Measurements from ENCODE around the gene POLR1B.
A peak's percentile ranks its signal among the peaks of the same experiment; 100 is the strongest.

The POLR1B gene

GRCh38 chr2:112542123-112542983 is at the start of gene POLR1B:
Gene POLR1B, plus strand, starts transcription at chr2:112542465. Its CDS starts 30 bp downstream, at chr2:112542495.
- peak within 1 kb of the TSS; percentile 87 for H3K4me2 ChIP-seq (ENCODE audit: low read depth, low read length, poor library complexity, severe bottlenecking)
- no peak for TF ChIP-seq EZH2phosphoT487 (conservative IDR thresholded peaks at IDR 0.05; ENCODE audit: low read length)
- no peak for TF ChIP-seq CTCF (IDR thresholded peaks at IDR 0.05; ENCODE audit: insufficient read depth, low read length, poor library complexity, severe bottlenecking)
- H3K27ac ChIP-seq (ENCODE audit: low read depth, low read length): peak within 1 kb of the TSS; percentile 82
- no peaks in the 10 kb centered on the region for H3K9me2 ChIP-seq (replicated peaks; ENCODE audit: insufficient read depth, low read length)
- H3K36me3 ChIP-seq (ENCODE audit: low read length): peaks cover 7% of the 10 kb centered on the region
- H3K9me3 ChIP-seq (ENCODE audit: insufficient read depth, low read length): no peaks in the 10 kb centered on the region
- peaks cover 21% of the 10 kb centered on the region for H3F3A ChIP-seq (ENCODE audit: insufficient read depth)
- H3K27me3 ChIP-seq (ENCODE audit: low read length): no peaks in the 10 kb centered on the region
- H2AFZ ChIP-seq (ENCODE audit: low read depth, low read length, severe bottlenecking): peak within 1 kb of the TSS; percentile 91
- H3K4me3 ChIP-seq (ENCODE audit: insufficient read depth, low read length, poor library complexity, severe bottlenecking): peak within 1 kb of the TSS; percentile 76
- H3K9ac ChIP-seq (ENCODE audit: low read length): peak within 1 kb of the TSS; percentile 82
- peaks cover 50% of the 10 kb centered on the region for H3K79me2 ChIP-seq (ENCODE audit: insufficient read depth, low read length)
- no peaks in the 10 kb centered on the region for H4K20me1 ChIP-seq (ENCODE audit: low read depth, low read length)

- Histone ChIP-seq H3K9ac (ENCODE audit: low read length) (no peak overlapping the region), H3K4me3 (ENCODE audit: insufficient read depth, low read length, poor library complexity, severe bottlenecking) (no peak overlapping the region), H2AFZ (ENCODE audit: low read depth, low read length, severe bottlenecking) (no peak overlapping the region), H3K79me2 (ENCODE audit: insufficient read depth, low read length) (peaks cover 18% of the 10 kb centered on the region), H3K27me3 (ENCODE audit: low read length) (no peaks in the 10 kb centered on the region), H3K9me3 (ENCODE audit: insufficient read depth, low read length) (no peaks in the 10 kb centered on the region), H3K9me2 (replicated peaks; ENCODE audit: insufficient read depth, low read length) (no peaks in the 10 kb centered on the region), H3K27ac (ENCODE audit: low read depth, low read length) (no peak overlapping the region), H3K4me2 (ENCODE audit: low read depth, low read length, poor library complexity, severe bottlenecking) (no peak overlapping the region), H3F3A (ENCODE audit: insufficient read depth) (peaks cover 4% of the 10 kb centered on the region; the same call in 1 of the 2 replicates), H4K20me1 (ENCODE audit: low read depth, low read length) (no peaks in the 10 kb centered on the region), H3K36me3 (ENCODE audit: low read length) (peaks cover 10% of the 10 kb centered on the region; the same call in 1 of the 2 replicates)
- no peak for TF ChIP-seq CTCF (IDR thresholded peaks at IDR 0.05; ENCODE audit: insufficient read depth, low read length, poor library complexity, severe bottlenecking)
- no peak for TF ChIP-seq EZH2phosphoT487 (conservative IDR thresholded peaks at IDR 0.05; ENCODE audit: low read length)
Measured at GRCh38 chr2:112493048-112493447, 49.2 kb upstream of the POLR1B start.

- Histone ChIP-seq H3K9ac (ENCODE audit: low read length) (no peak overlapping the region), H2AFZ (ENCODE audit: low read depth, low read length, severe bottlenecking) (no peak overlapping the region), H3K4me2 (ENCODE audit: low read depth, low read length, poor library complexity, severe bottlenecking) (no peak overlapping the region), H3K4me3 (ENCODE audit: insufficient read depth, low read length, poor library complexity, severe bottlenecking) (no peak overlapping the region), H3K79me2 (ENCODE audit: insufficient read depth, low read length) (peaks cover 15% of the 10 kb centered on the region), H3F3A (ENCODE audit: insufficient read depth) (peaks cover 3% of the 10 kb centered on the region; the same call in 1 of the 2 replicates), H3K27ac (ENCODE audit: low read depth, low read length) (no peak overlapping the region), H3K27me3 (ENCODE audit: low read length) (no peaks in the 10 kb centered on the region), H3K9me3 (ENCODE audit: insufficient read depth, low read length) (no peaks in the 10 kb centered on the region), H3K9me2 (replicated peaks; ENCODE audit: insufficient read depth, low read length) (no peaks in the 10 kb centered on the region), H4K20me1 (ENCODE audit: low read depth, low read length) (no peaks in the 10 kb centered on the region), H3K36me3 (ENCODE audit: low read length) (peaks cover 10% of the 10 kb centered on the region; the same call in 1 of the 2 replicates)
- TF ChIP-seq CTCF (IDR thresholded peaks at IDR 0.05; ENCODE audit: insufficient read depth, low read length, poor library complexity, severe bottlenecking): no peak
- TF ChIP-seq EZH2phosphoT487 (conservative IDR thresholded peaks at IDR 0.05; ENCODE audit: low read length): no peak
Measured at GRCh38 chr2:112493858-112494648, 48.2 kb upstream of the POLR1B start.
